OCI-LY1 (cell line): ENCODE data around the gene CTTNBP2NL.

Experiments used
- H2AFZ ChIP-seq: fragments of 200-600 bp; sonication (generic), shearing (Covaris generic); 2 replicates; pipeline ENCODE4 v1.6.0; 2014; ENCODE audit warnings: antibody characterized with exemption, mild to moderate bottlenecking, low read length
- H3F3A ChIP-seq: fragments of 200-600 bp; sonication (generic), shearing (Covaris generic); 2 replicates; pipeline ENCODE4 v1.6.0; 2014; ENCODE audit warnings: mild to moderate bottlenecking, antibody characterized with exemption, low read length, moderate library complexity; ENCODE audit not compliant: insufficient read depth
- H3K27ac ChIP-seq: fragments of 200-600 bp; sonication (generic); 2 replicates; pipeline ENCODE4 v1.5.1; 2014; ENCODE audit warnings: low read length, mixed run types, mild to moderate bottlenecking, low read depth; ENCODE audit not compliant: poor library complexity, severe bottlenecking
- H3K27me3 ChIP-seq: fragments of 200-600 bp; sonication (generic); 2 replicates; pipeline ENCODE4 v1.6.0; 2014; ENCODE audit warnings: antibody characterized with exemption, mild to moderate bottlenecking, low read length, moderate library complexity; ENCODE audit not compliant: insufficient read depth
- H3K36me3 ChIP-seq: fragments of 200-600 bp; sonication (generic); 2 replicates; pipeline ENCODE4 v1.6.1; 2014; ENCODE audit warnings: mild to moderate bottlenecking, antibody characterized with exemption, low read length, moderate library complexity, mixed read lengths; ENCODE audit not compliant: insufficient read depth
- H3K4me1 ChIP-seq: fragments of 200-600 bp; sonication (generic); 2 replicates; pipeline ENCODE4 v1.5.1; 2014; ENCODE audit warnings: mild to moderate bottlenecking, low read length, moderate library complexity; ENCODE audit not compliant: insufficient read depth, severe bottlenecking
- H3K4me2 ChIP-seq: fragments of 200-600 bp; sonication (generic), shearing (Covaris generic); 2 replicates; pipeline ENCODE4 v1.6.1; 2014; ENCODE audit warnings: low read length
- H3K4me3 ChIP-seq: fragments of 200-600 bp; sonication (generic); 2 replicates; pipeline ENCODE4 v1.5.1; 2014; ENCODE audit warnings: low read length, low read depth, mild to moderate bottlenecking, mixed read lengths; ENCODE audit not compliant: poor library complexity, severe bottlenecking
- H3K79me2 ChIP-seq: fragments of 200-600 bp; shearing (Covaris generic); 2 replicates; pipeline ENCODE4 v1.6.1; 2016; ENCODE audit warnings: mixed run types, low read length, mixed read lengths; ENCODE audit not compliant: insufficient read depth
- H3K9ac ChIP-seq: fragments of 200-600 bp; sonication (generic), shearing (Covaris generic); 2 replicates; pipeline ENCODE4 v1.6.1; 2014; ENCODE audit warnings: mild to moderate bottlenecking, low read length, mixed read lengths
- H3K9me2 ChIP-seq: fragments of 200-600 bp; sonication (generic), shearing (Covaris generic); 2 replicates; pipeline ENCODE4 v1.6.1; 2014; ENCODE audit warnings: low read depth, mild to moderate bottlenecking, low read length, mixed read lengths
- H3K9me3 ChIP-seq: fragments of 200-600 bp; shearing (Covaris generic); 2 replicates; pipeline ENCODE4 v1.6.1; 2014; ENCODE audit warnings: low read length, mixed read lengths
- H4K20me1 ChIP-seq: fragments of 200-600 bp; sonication (generic), shearing (Covaris generic); 2 replicates; pipeline ENCODE4 v1.6.0; 2016; ENCODE audit warnings: mild to moderate bottlenecking, low read length; ENCODE audit not compliant: insufficient read depth
- CTCF ChIP-seq: fragments of 200-600 bp; sonication (generic), shearing (Covaris generic); IDR thresholded peaks from 2 replicates; pipeline ENCODE4 v1.5.1; 2017; ENCODE audit warnings: mild to moderate bottlenecking, antibody characterized with exemption, low read length, moderate library complexity, mixed read lengths
- EZH2 ChIP-seq: fragments of 200-600 bp; sonication (generic), shearing (Covaris generic); IDR thresholded peaks from 2 replicates; pipeline ENCODE4 v1.8.0; 2017; ENCODE audit warnings: borderline replicate concordance, mixed run types, mild to moderate bottlenecking, antibody characterized with exemption, low read length, moderate library complexity, mixed read lengths

Gene CTTNBP2NL

GRCh38 chr1:112461200-112461871 lies 65.3 kb downstream of the CTTNBP2NL start:
- no peaks in the 10 kb centered on the region for H3F3A ChIP-seq
- no peak overlapping the region for H2AFZ ChIP-seq
- no peak overlapping the region for H3K27ac ChIP-seq
- H3K4me3 ChIP-seq = no peak overlapping the region
- no peak for TF ChIP-seq CTCF
- H3K79me2 ChIP-seq = no peaks in the 10 kb centered on the region
- H3K9me2 ChIP-seq = no peaks in the 10 kb centered on the region
- no peak overlapping the region for H3K9ac ChIP-seq
- no peak overlapping the region for H3K4me2 ChIP-seq
- H4K20me1 ChIP-seq = no peaks in the 10 kb centered on the region
- H3K4me1 ChIP-seq = peaks cover 19% of the 10 kb centered on the region
- H3K9me3 ChIP-seq = no peaks in the 10 kb centered on the region
- H3K27me3 ChIP-seq = no peaks in the 10 kb centered on the region
- H3K36me3 ChIP-seq = no peaks in the 10 kb centered on the region

- no peak overlapping the region for H3K4me2 ChIP-seq
- peaks cover 22% of the 10 kb centered on the region for H3K4me1 ChIP-seq
- no peaks in the 10 kb centered on the region for H3K36me3 ChIP-seq
- H4K20me1 ChIP-seq = no peaks in the 10 kb centered on the region
- no peaks in the 10 kb centered on the region for H3F3A ChIP-seq
- H3K9me2 ChIP-seq = no peaks in the 10 kb centered on the region
- H3K9me3 ChIP-seq = no peaks in the 10 kb centered on the region
- no peaks in the 10 kb centered on the region for H3K79me2 ChIP-seq
- TF ChIP-seq EZH2 (no peak), CTCF (no peak)
- H3K27ac ChIP-seq = no peak overlapping the region
- no peak overlapping the region for H3K9ac ChIP-seq
- no peaks in the 10 kb centered on the region for H3K27me3 ChIP-seq
- H2AFZ ChIP-seq = no peak overlapping the region
- H3K4me3 ChIP-seq = no peak overlapping the region
Measured at GRCh38 chr1:112462953-112463279, 66.9 kb downstream of the CTTNBP2NL start.

DNA sequence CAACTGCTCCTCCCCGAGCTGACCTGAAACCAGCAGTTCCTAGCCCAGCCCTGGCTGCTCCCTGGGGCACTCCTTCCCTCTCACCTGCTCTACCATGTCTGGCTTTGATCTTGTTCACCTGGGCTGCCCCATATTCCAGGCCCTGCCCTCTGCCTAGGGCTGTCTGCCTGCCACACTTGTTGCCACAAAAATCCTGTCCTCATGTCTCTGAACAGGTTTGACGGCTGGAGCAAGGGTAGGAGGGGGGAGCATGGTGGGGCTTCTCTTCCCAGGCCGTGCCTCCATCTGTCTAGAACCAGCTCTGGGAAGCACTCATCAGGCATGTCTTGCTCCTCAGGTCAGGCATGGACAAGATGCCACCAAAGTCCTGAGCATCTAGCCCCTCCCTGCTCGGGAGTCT lies 68.5 kb downstream of the CTTNBP2NL start:
- Histone ChIP-seq H3K9ac (no peak overlapping the region), H3K9me3 (no peaks in the 10 kb centered on the region), H3K36me3 (no peaks in the 10 kb centered on the region), H3K9me2 (no peaks in the 10 kb centered on the region), H3K79me2 (no peaks in the 10 kb centered on the region), H3K4me1 (peaks cover 22% of the 10 kb centered on the region), H3F3A (no peaks in the 10 kb centered on the region), H3K4me2 (no peak overlapping the region), H3K4me3 (no peak overlapping the region), H3K27me3 (no peaks in the 10 kb centered on the region), H2AFZ (no peak overlapping the region), H3K27ac (no peak overlapping the region), H4K20me1 (no peaks in the 10 kb centered on the region)
- TF ChIP-seq EZH2 (no peak), CTCF (no peak)
